Measurements from ENCODE around the gene ATG4A.

GRCh38 chrX:108049649-108050048 is 41.9 kb upstream of the ATG4A start:
- no peak for TF ChIP-seq CTCF (IDR thresholded peaks at IDR 0.05 in 2 of 3, conservative IDR thresholded peaks at IDR 0.05 in 1 of 3; ENCODE audit: insufficient read depth in 2 of 3, low read depth in 1 of 3, low read length in 3 of 3)
- TF ChIP-seq ZNF408 (CRISPR knock-in tag; IDR thresholded peaks at IDR 0.05; ENCODE audit: low read depth), result no peak
- TF ChIP-seq ZBTB26 (CRISPR knock-in tag; IDR thresholded peaks at IDR 0.05), result no peak
- TF ChIP-seq OTX1 (CRISPR knock-in tag; IDR thresholded peaks at IDR 0.05), result no peak
- no peak for TF ChIP-seq HDAC2 (IDR thresholded peaks at IDR 0.05)
- TF ChIP-seq PHF21A (IDR thresholded peaks at IDR 0.05; ENCODE audit: borderline replicate concordance, low read depth), result no peak
- no peak for TF ChIP-seq ZBTB1 (CRISPR knock-in tag; IDR thresholded peaks at IDR 0.05; ENCODE audit: borderline replicate concordance, low read depth)
- no peak for TF ChIP-seq CEBPB (tag; IDR thresholded peaks at IDR 0.05)
- TF ChIP-seq MXD1 (CRISPR knock-in tag; IDR thresholded peaks at IDR 0.05; ENCODE audit: borderline replicate concordance, poor library complexity, severe bottlenecking), result no peak
- TF ChIP-seq RFX5 (IDR thresholded peaks at IDR 0.05; ENCODE audit: low read depth, low read length), result no peak
- TF ChIP-seq NCOA1 (IDR thresholded peaks at IDR 0.05; ENCODE audit: low read depth), result no peak
- no peak for TF ChIP-seq POLR3A (IDR thresholded peaks at IDR 0.05; ENCODE audit: borderline replicate concordance, extremely low read depth, insufficient read depth, insufficient read length)
- TF ChIP-seq TRIM25 (IDR thresholded peaks at IDR 0.05; ENCODE audit: borderline replicate concordance), result no peak

Measured in K562 (cell line).